GM12891 (cell line): ENCODE data around the gene CHI3L1.

Experiments used
- POLR2A ChIP-seq: IDR thresholded peaks from 2 replicates; pipeline ENCODE4 v1.6.1; 2011; ENCODE audit warnings: low read depth, low read length, control low read depth
- POLR2AphosphoS5 ChIP-seq: IDR thresholded peaks from 2 replicates; pipeline ENCODE4 v1.6.1; 2011; ENCODE audit warnings: low read depth, low read length, control low read depth

- TF ChIP-seq POLR2AphosphoS5 (no peak), POLR2A (no peak)
These were observed 45.6 kb downstream of the CHI3L1 start for GRCh38 chr1:203140743-203141520.
